GM19397 (cell line): Measurements from ENCODE around the gene FA2H.
"Not testable (repeated sequence)": the region's sequence is repeated elsewhere in the genome, so short reads cannot be mapped to it uniquely, and the experiment has no call there.

Source experiments
- ATAC-seq: cut with Tn5 transposase; IDR thresholded peaks from one replicate; pipeline ENCODE4 v1.9.1; 2021; ENCODE audit warnings: mild to moderate bottlenecking, moderate library complexity; ENCODE audit not compliant: unreplicated experiment

Gene FA2H

DNA sequence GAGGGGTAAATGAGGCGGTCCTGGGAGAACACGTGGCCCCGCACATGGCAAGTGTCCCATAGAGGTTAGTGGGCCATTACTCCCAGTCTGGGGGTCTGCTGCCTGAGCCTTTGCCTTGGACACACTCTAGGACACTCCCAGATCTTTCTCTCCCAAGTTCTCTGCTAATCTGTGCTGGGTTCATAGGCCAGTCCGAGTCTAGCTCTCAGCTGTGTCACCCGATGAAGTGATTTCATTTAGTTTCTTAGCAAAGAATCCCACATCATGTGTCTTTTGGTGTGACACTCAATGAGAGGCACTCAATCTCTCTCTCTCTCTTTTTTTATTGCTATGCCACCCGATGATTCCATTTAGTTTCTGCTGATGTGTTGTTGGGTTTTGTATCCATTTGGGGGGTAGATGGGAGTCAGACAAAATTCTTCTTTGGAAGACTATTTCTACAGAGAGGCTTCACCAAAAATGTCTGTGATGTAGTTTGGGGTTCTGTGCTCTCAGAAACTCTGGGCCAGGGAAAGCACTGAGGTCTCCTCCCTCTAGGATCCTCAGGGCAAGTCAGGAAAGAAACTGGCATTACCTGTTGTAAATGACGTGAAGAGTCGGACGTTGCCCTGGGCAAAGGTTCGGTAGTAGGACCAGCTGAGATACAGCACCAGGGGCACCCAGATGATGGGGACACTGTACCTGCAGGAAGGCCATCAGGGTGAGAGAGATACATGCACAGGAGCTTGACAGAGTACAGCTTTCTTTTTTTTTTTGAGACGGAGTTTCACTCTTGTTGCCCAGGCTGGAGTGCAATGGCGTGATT is 48.8 kb downstream of the FA2H start:
- ATAC-seq = no peak

DNA sequence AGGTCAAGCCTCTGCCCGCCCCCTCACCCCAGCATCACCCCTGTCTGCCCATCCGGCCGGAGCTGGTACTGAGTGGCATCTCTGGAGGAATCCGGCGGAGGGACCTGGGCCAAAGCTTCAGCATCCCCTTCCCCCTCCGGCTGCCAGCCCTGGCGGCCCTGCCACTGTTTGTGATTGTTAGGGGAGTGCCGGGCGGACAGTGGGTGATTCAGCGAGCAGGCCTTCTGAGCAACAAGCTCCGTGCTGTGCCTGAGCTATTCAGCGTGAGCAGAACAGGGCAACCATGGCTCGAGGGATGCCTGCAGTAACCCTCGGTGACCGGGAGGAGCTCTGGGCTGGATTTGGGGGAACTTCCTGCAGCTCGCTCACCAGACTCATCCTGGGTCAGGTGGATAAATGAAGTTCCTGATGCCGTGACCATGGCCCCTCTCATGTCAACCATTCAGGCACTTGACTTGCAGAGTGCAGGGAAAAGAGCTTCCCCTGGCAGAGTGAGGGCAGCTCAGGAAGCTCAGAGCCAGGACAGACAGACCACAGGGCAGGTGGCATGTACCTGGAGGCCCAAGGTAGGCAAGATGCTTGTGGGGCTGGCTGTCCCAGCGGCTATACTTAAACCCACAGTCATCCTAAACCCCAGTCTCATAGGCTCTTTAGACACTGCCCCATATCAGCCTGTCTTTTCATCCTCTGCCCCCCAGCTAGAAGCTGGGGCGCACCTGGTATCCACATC is 49.6 kb downstream of the FA2H start:
- ATAC-seq = no peak

DNA sequence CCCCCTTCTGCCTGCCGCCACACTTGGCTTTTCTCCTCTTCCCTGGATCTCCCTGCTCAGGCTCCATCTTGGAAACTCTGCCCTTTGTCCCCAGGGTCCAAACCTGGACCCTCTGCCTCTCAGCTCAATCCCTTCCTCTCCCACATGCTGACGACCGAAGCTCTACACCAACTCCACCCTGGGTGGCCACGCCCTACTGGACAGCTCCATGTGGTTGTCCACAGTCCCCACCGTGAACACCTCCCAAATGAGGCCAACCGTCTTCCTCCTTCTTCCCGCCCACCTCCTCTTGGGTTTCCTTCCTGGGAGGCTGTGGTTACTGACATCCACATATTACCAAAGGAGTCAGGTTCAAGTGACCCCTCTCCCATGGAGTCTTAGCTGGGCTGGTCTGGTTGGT is 51.4 kb downstream of the FA2H start:
- ATAC-seq = no peak

DNA sequence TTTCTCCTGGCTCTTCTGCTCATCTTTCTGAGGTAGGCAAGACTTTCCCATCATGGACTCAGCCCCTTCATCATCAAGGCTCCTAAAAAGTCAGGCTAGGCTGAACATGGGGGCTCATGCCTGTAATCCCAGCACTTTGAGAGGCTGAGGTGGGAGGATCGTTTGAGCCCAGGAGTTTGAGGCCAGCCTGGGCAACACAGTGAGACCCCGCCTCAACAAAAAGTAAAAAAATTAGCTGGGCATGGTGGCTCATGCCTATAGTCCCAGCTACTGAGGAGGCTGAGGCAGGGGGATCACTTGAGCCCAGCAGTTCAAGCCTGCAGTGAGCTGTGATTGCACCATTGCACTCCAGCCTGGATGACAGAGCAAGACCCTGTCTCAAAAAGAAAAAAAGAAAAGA is 52.5 kb downstream of the FA2H start:
- not testable (repeated sequence) for ATAC-seq

DNA sequence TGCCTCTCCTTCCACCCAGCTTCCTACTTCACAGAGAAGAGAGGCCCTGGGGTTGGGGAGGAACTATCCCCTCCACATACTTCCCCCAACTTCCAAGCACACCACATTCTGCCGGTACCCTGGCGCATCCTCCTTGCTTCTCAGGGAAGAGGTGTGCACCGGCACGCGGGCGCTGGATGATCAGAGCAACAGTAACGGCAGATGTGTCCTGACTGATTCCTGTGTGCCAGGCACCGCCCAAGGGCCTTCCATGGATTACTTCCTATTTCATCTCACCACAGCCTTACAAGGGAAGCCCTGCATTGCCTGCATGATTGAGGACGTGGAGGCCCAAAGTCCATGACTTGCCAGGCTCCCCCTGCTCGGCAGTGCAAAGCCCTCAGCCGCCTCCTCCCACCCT is 52.9 kb downstream of the FA2H start:
- ATAC-seq = no peak

DNA sequence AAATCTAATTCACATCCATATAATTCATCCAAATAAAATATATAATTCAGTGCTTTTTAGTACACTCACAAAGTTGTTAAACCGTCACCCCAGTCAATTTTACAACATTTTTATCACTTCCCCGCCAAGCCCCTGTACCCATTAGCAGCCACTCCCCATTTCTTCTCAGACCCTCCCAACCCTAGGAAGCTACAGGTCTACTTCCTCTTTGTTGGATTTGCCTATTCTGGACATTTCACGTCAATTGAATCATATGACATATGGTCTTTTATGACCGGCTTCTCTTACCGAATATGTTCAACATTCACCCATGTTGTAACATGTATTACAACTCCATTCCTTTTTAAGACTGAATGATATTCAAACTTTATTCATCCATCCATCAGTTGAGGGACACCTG is 54.0 kb downstream of the FA2H start:
- no peak for ATAC-seq

DNA sequence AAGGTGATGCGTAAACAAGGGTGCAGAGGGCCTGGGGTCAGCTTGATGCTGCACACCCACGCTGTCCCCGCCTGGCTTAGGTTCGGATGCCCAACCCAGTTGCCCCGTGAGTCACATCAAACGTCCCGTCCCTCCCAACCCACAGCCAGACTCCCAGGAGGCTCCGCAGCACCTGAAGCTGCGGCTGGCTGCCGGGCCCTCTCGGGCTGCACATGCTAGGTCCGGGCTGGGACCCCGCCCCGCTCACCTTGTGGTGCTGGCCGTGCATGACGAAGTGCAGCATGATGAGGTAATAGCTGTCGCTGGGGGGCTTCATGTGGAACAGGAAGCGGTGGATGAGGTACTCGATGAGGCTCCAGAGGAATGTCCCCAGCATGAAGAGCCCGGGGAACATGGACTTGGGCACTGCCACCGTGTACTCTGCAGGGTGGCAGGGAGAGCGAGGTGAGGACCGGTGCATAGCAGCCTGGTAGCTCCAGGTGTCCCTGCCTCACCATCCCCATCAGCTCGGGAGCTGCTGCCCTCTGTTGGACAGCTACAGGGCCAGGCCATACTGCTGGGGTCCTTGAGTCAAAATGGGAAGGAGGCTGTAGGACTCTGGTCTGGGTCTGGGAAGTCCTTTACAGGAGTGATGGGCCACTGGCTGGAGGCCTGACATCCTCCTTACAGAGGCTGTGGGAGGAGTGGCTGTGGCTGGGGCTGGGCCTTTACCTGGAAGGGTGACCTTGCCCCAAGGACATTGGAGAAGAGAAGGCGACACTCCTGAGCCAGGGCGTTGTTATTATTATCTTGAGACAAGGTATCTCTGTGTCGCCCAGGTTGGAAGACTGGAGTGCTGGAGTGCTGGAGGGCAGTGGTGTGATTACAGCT is 55.6 kb downstream of the FA2H start:
- no peak for ATAC-seq

DNA sequence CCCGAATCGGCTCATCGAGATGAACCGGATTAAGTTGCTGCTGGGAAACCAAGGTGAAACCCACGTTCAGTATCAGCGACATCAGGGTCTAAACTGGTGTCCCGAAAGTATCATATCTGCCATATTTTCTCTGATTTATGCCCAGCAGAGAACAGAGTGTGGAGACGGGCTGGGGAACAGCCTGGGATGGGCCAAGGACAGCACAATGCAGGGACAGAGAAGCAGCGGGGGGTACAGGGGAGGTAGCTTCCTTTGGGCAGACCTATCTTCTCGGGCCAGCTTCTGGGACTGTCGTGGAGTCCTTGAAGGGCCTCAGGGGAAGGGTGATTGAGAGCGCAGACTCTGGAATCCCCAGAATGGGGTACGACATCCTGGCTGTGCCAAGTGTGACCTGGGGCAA is 56.5 kb downstream of the FA2H start:
- ATAC-seq = no peak

DNA sequence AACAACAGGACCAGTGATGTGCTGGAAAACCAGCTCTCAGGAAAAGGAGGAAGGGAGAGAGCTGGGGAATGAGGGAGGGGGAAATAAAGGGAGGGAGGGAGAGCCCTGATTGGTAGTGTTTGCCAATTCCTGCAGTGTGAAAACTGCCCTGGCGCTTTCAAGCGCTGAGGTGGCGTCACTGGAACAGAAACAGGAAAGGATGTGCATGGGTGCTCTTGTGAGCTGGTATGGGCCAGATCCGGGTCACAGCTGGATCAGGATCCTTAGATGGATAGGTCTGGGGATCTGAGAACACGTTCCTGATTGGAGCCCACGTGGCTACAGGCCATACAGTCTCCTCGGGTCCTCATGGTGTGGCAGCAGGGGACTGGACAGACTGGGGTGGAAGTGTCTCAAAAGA is 57.3 kb downstream of the FA2H start:
- ATAC-seq = no peak

DNA sequence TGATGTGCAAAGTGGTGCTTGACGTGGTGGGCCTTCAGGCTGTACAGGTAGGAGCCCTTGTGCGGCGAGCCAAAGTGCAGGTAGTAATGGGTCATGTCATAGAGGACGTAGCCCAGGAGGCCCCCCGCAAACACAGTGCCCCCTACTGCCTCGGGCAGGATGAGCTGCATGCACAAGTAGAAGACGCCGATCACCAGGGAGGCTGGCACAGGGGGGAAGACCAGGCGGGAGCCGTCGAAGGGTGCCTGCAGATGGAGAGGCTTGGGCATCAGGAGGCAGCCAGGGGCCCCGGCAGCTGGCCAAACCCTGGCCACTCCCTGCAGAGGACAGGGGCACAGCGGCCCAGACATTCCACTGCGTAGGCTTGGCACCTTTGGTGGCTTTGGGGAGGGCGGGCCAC is 58.3 kb downstream of the FA2H start:
- no peak for ATAC-seq

DNA sequence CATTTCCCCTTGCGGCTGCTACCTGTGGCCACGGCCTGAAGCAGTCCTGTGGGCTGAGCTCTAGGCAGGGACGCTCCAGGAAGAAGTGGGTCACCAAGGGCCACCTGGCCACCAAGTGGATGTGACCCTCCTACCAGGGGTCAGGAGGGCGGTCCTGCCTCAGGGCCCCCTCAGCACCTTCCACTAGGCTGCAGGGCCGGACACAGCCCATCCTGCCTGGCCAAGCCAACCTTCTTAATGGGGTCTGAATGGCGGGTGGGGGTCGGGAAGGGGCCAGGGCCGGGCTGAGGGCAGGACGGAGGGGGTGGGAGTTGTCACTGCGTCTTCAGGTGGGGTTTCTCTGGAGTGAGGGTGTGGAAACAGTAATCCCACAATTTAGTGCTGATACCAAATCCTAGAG is 60.7 kb downstream of the FA2H start:
- no peak for ATAC-seq

DNA sequence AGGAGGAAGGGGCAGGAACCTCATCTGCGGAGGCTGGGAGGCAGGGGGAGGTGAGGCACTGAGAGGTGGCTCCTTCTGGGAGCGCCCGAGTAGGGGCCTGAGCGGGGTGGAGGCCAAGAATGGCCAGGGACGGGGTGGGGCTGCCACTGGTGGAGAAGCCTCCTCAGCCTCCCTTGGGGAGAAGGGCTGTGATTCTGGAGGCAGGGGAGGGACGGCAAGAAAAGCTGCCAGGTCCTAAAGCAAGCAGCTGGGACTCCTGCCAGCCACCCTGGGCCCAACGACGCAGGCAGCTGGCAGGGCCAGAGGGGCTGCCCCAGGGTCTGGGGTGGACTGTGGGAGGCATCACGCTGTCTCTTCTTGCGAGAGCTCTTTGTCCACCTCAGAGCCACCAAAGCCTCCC is 61.3 kb downstream of the FA2H start:
- ATAC-seq = no peak

DNA sequence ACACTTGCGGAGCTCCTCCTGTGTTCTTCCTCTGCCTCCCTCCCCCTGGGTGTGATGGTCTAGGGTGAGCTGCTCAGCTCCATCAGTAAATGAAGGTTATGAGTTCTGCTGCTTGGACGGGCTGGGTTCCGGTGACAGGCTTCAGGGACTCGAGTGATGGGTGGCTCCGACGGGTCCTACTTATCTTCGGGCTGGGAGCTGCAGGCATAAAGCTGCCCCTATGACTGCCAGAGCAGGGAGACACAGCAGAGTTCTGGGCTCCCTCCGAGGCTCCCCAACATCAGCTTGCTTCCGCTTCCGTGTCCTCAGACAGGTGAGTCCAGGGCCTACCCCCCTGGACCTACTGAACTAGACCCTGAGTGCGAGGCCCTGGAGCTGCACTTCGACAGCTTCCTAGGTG is 62.7 kb downstream of the FA2H start:
- no peak for ATAC-seq

DNA sequence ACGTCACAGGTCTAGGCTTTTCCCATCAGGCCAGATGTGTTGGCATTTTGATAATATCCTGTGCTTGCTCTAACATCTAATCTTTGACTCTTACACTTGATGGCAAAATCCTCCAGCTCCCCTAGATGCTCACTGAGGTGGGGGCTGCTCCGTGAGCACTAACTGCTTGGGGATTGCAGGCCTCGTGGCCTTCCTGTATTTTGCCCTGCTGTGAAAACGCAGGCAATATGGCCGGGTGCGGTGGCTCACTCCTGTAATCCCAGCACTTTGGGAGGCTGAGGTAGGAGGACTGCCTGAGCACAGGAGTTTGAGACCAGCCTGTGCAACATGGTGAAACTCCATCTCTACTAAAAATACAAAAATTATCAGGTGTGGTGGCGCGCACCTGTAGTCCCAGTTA is 64.2 kb downstream of the FA2H start:
- no peak for ATAC-seq

DNA sequence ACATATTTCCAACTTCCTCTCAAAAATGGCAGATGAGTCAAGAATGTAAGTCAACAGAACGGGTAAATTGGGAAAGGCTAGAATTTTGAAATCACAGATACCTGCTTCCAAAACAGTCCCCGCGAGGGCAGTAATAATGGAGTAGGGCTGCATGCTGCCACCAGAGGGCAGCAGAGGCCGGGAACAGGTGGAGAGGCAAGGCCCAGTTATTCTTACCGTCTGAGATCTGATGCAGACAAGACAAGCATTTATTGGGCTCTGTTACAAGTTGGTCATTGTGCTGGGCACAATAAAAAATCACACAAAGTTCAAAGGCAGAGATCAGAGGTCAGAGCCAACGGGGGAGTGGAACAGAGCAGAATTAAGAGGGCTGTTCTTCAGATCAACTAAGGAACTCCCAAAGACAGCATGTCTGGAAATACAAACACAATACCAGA is 65.2 kb downstream of the FA2H start:
- ATAC-seq = peak; percentile 85

DNA sequence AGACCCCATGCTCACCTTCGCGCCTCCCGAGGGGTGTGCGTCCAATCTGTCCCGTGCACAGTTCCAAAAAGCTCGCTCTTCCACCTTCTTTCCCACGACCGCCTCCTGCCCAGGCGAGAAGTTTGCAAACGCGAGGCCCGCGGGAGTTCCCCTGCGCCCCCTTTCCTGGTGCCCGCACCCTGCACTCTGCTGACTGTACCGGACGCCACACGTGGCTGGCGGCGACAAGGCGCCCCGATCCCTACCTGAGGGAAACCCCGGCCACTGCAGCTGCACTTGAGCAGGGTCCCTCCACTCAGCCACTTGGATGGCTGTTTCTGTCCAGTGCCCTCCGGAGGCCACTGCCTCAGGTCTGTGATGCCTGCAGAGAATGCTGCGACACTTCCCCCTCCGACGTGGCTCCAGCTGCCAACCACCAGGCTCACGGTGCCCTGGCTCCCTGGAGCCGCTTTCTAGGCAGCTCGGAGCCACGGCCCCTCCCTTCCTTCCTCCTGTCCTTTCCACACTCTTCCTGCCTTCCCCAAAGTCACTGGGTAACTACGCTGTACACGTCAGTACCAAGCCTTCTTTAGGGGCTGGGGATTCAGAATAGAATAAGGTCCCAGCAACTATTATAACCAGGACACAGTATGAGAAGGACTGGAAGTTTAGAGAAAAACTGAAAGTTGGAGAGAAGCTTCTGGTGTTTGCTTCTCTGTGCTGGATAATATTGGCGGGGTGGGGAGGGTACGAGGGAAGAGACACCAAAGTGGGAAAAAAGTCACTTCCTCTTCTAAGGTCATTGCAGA is 74.0 kb downstream of the FA2H start, which contains the start of gene MLKL:
MLKL (minus strand) TSS at position 425 of the 788 bp plus-strand sequence. CDS start 5,105 bp downstream, outside the sequence.
- ATAC-seq = peak; percentile 51

DNA sequence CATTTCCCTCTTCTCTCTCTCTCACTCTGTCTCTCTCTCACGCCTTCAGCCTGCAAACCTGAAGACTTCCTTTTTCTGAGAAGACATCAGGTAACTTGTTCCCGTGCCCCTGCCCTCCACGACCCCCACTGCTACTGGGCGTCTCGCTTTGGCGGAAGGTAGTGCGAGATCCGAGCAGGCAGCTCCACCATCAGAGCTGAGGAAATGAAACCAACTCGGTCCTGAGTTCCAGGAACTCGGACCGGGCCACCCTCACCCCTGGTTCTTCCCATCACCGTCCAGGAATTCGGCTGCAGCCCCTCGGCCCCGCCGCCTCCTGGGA is 74.5 kb downstream of the FA2H start:
- peak; percentile 16 for ATAC-seq

DNA sequence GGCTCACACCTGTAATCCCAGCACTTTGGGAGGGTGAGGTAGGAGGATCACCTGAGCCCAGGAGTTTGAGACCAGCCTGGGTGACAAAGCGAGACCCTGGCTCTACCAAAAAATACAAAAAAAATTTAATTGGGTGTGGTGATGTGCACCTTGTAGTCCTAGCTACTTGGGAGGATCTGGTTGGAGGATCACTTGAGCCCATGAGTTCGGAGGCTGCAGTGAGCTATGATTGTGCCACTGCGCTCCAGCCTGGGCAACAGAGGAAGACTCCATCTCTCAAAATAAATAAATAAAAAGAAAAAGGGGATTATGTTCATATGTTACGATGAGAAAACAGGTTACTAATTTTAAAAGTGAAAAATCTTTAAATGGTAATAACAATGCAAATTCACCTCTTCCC is 75.0 kb downstream of the FA2H start:
- ATAC-seq = no peak

DNA sequence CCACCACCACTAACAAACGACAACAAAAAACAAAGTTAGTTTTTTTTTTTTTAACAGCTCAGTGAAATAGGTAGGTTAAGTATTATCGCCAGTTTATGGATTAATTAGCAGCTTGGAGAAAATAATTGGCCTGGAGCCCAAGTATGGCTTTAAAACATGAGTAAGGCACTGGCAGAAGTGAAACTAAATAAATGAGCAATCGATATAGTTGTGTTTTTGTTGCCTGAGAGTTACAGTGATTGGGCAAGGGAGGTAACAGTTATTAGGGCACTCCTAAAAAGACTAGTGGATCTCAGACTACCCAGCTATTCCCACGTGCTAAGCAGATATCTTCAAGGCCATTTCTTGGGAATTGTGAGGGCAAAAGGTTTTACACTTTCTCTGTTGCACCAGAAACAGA is 76.4 kb downstream of the FA2H start:
- no peak for ATAC-seq
